HTR-8/SVneo (cell line): ENCODE data around the gene GOLGA6L1.
"Not testable (repeated sequence)": the region's sequence is repeated elsewhere in the genome, so short reads cannot be mapped to it uniquely, and the experiment has no call there.

Source experiments
- DNase-seq: peaks from one replicate; pipeline ENCODE4 v3.0.0; 2011; ENCODE audit warnings: low spot score, mixed read lengths; ENCODE audit not compliant: insufficient read length
- FAIRE-seq: peaks from 2 replicates; lab custom pipeline; 2011; peaks lifted over from hg19 to GRCh38; lab: Jason Lieb, UNC

Gene GOLGA6L1, protein sequence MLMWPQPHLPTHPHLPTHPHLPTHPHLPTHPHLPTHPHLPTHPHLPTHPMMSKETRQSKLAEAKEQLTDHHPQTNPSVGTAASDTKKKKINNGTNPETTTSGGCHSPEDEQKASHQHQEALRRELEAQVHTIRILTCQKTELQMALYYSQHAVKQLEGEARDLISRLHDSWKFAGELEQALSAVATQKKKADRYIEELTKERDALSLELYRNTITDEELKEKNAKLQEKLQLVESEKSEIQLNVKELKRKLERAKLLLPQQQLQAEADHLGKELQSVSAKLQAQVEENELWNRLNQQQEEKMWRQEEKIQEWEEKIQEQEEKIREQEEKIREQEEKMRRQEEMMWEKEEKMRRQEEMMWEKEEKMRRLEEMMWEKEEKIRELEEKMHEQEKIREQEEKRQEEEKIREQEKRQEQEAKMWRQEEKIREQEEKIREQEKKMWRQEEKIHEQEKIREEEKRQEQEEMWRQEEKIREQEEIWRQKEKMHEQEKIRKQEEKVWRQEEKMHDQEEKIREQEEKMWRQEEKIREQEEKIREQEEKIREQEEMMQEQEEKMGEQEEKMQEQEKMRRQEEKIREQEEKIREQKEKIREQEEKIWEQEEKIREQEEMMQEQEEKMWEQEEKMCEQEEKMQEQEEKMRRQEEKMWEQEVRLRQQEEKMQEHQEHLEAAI

DNA sequence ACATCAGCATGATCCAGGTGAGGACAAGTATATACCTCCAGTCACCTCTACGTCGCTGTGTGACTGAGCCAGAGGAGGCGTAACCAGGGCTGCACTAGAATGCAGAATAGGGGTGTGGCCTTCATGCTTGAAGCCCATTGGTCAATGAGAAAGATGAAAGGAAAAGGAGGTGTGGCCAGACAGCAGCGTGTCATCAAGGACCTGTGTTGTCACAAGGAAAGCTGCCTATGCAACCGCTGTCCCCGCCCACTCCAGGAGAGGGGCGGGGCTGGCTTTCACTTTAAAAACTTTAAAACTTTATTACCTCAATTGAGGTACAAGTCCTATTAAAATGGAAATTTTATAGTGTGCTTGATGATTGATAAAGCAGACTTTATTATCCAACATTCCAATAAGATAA lies at the start of gene GOLGA6L1:
Gene GOLGA6L1, minus strand, starts transcription at position 101 of the 400 bp plus-strand sequence. Its CDS starts 91 bp downstream, at position 10.
- not testable (repeated sequence) for DNase-seq, FAIRE-seq

DNA sequence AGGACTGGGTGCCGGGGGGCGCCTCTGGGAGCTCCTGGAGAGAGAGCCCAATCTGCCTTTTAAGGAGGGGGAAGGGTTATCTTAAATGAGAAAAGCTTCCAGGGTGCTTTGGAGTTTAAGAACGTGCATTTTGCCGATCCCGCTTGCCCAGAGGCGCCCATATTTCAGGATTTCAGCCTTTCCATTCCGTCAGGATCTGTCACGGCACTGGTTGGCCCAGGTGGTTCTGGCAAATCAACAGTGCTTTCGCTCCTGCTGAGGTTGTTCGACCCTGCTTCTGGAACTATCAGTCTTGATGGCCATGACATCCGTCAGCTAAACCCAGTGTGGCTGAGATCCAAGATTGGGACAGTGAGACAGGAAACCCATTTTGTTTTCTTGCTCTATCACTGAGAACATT lies 44.6 kb upstream of the GOLGA6L1 start:
- DNase-seq, FAIRE-seq: not testable (repeated sequence)

DNA sequence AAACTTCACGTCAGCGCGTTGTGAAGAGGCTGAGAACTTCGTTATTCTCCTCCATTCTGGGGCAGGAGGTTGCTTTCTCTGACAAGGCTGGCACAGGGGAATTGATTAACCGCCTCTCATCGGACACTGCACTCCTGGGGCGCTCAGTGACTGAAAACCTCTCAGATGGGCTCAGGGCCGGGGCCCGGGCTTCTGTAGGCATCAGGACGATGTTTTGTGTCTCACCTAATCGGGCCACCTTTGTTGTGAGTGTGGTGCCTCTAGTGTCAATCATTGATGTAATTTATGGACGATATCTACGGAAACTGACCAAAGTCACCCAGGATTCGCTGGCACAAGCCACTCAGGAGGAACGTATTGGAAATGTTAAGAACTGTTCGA lies 43.9 kb upstream of the GOLGA6L1 start:
- not testable (repeated sequence) for DNase-seq, FAIRE-seq

DNA sequence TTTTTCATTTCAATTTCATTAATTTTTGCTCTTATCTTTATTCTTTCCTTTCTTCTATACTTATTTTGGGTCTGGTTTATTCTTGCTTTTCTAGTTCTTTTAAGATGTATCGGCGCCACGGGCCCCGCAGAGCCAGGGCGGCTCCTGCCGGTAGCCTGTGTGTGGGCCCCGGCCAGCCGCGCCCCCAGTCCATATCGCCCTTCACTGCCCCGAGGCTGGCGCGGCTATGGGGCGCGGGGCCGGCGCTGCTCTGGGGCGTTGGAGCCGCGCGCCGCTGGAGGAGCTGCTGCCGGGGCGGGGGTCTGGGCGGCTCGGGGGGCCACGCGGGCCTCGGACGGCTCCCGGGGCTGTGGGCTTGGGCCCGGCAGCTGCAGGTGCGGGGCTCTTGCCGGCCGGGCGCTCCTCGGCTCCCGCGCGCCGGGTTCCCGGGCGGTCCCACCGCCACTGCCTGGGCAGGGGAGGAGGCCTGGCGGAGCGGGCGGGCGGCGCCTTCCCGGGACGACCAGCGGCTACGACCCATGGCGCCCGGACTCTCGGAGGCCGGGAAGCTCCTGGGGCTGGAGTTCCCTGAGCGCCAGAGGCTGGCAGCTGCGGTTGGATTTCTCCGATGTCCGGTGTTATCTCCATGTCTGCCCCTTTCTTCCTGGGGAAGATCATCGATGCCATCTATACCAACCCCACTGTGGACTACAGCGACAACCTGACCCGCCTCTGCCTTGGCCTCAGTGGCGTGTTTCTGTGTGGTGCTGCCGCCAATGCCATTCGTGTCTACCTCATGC lies 43.3 kb upstream of the GOLGA6L1 start:
- not testable (repeated sequence) for FAIRE-seq

DNA sequence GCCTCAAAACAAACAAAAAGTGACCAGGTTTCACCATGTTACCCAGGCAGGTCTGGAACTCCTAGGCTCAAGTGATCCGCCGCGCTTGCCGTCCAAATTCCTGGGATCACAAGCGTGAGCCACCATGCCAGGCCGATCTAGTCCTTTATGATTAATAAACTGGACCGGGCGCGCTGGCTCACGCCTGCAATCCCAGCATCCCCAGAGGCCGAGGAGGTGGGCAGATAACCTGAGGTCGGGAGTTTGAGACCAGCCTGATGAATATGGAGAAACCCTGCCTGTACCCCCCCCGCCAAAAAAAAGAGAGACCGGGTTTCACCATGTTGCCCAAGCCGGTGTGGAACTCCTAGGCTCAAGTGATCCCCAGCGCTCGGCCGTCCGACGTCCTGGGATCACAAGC lies 40.1 kb upstream of the GOLGA6L1 start:
- not testable (repeated sequence) for DNase-seq, FAIRE-seq

More for the DNA sequence above, 43.3 kb upstream of the GOLGA6L1 start:
- not testable (repeated sequence) for DNase-seq

DNA sequence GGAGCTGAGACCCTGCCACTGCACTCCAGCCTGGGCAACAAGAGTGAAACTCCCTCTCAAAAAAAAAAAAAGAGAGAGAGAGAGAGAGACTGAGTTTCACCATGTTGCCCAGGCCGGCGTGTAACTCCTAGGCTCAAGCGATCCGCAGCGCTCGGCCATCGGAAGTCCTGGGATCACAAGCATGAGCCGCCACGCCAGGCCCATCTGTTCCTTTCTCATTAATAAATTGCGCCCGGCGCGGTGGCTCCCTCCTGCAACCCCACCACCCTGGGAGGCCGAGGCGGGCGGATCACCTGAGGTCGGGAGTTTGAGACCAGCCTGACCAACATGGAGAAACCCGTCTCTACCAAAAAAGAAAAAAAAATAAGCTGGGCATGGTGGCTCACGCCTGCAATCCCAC lies 39.0 kb upstream of the GOLGA6L1 start:
- not testable (repeated sequence) for FAIRE-seq

DNA sequence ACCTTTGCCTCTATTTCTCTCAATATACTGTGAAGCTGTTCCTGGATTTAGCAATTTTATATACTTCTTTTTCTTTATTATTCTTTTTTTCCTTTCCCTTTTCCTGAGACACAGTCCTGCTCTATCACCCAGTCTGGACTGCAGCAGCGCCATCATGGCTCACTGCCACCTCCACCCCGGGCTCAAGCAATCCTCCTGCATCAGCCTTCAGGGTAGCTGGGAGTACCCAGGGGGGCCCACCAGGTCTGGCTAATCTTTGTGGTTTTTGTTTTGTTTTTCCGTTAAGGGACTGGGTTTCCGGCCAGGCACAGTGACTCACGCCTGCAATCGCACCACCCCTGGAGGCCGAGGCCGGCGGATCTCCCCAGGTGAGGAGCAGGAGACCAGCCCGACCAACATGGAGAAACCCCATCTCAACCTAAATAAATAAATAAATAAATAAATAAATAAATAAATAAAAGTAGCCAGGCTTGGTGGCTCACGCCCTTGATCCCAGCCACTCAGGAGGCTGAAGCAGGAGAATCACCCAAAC lies 38.1 kb upstream of the GOLGA6L1 start:
- FAIRE-seq, DNase-seq: not testable (repeated sequence)

More for the DNA sequence above, 39.0 kb upstream of the GOLGA6L1 start:
- DNase-seq = not testable (repeated sequence)

DNA sequence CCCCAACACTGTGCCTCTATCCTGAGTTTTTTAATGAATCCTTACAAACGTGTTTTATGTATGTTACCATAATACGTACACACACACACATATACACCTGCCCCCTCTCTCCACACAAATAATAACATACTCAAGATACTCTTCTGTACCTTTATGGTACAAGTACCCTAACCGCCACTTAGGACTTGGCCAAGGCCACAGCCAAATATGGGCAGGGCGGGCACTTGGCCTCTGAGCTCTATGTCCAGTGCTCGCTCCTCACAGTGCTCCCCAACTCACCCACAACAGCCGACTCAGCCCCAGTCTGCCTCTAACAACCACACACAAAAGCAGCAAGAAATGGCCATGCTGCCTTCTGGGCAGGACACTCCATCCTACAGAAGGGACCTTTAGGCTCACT lies 3.8 kb downstream of the GOLGA6L1 start:
- DNase-seq, FAIRE-seq: not testable (repeated sequence)

DNA sequence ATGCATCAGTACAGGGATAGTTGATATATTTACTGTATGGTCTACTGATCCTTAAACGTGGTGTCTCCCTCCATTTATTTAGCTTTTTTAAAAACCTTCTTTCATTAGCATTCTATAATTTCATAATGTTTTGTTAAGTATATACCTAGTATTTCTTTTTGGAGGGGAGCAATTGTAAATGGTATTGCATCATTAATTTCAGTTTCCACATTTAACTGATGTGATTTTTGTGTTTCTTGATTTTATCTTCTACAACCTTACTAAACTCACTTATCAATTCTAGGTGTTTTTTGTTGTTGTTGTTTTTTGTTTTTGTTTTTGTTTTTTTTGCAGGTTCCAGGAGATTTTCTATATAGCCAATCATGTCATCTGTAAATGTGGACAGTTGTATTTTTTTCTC lies 18.4 kb downstream of the GOLGA6L1 start:
- DNase-seq = no peak
- FAIRE-seq = no peak

DNA sequence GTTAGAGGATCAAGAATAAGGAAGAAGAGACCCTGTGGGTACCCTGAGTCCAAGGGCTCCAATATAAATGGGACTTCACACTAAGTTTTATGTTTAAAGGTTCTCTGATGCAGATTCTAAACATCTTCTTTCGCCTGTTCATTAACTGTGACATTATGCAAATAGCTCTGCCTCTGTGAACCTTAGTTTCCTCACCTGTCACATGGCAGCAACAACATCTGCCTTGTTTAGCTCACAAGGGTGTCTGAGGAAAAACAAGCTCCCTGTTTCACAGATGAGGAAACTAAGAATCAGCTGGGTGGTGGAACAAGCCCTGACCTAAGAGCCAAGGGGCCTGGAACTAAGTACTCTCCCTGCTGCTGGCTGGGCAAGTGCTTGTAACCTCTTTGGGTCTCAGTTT lies 40.8 kb downstream of the GOLGA6L1 start:
- FAIRE-seq = no peak
- no peak for DNase-seq

DNA sequence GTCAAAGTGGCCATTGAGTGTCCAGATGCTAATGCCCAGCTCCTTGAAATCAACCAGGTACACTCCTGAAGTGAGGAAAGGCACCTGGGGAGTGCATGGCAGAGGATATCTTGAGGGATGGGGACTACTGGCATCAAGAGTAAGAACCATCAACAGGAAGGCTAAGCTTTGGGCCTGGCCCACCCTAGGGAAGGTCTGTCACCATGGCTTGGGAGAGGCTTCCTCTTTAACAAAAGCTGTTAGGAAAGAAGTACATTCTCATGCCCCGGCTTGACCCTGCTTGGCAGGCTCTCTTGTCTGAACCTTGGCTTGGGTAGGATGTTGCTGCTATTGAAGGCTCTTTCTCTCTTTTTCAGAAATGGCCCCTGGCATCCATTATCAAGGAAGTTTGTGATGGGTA lies 53.5 kb downstream of the GOLGA6L1 start:
- no peak for FAIRE-seq

DNA sequence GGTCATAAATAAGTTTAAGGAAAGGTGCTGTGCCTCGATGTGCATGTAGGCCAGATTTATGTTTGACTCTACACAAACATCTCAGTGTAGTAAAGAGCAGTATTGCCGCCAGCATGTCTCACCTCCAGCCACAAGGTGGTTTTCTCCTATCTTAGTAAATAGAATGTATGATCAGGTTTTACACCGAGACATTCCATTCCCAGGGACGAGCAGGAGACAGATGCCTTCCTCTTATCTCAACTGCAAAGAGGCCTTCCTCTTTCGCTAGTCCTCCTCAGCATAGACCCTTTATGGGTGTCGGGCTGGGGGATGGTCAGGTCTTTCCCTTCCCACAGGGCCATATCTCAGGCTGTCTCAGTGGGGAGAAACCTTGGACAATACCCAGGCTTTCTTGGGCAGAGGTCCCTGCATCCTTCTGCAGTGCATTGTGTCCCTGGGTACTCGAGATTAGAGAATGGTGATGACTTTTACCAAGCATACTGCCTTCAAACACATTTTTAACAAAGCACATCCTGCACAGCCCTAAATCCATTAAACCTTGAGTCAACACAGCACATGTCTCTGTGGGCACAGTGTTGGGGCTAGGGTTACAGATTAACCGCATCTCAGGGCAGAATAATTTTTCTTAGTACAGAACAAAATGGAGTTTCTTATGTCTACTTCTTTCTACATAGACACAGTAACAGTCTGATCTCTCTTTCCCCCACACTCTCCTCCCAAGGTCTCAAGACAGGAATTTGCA lies 54.5 kb downstream of the GOLGA6L1 start:
- FAIRE-seq, DNase-seq: not testable (repeated sequence)

More for the DNA sequence above, 53.5 kb downstream of the GOLGA6L1 start:
- no peak for DNase-seq

DNA sequence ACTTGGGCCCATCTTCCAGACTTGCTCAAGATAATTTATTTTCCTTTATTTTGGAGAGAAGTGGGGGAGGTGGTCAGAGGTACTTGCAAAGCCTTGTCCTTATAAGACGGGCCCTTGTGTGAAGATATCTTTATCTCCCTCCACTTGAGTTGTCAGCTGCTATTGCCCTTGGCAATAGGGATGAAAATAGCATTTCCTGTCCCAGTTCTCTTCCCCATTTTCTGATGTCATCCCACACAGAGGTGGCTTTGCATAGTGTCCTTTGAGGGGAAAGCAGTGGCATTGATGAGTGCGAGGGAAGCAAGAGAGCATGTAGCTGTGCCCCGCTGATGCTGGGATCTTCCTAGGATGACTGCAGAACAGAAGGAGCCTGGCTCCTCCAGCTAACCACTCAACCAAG lies 55.4 kb downstream of the GOLGA6L1 start:
- DNase-seq (no peak), FAIRE-seq (no peak)

DNA sequence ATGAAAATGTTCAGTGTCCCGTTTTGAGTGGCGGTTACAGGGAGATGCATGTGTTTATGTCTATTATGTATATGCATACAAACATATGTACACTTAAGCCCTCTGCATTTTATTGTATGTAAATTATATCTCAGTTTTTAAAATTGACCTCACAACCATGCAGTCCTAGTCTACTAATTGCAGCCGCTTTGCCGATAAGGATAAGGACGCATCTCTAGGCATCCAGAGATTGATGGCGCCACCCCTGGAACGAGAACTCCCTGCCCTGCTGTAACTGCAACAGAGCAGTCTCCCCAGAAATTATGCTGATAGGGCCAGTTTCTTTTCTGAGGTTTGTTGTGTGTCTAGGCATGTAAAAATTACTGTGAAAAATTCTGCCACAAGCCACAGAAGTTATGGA lies 56.9 kb downstream of the GOLGA6L1 start:
- DNase-seq (no peak), FAIRE-seq (no peak)
